Measurements from ENCODE around the gene AK9.

- TF ChIP-seq CTCF (IDR thresholded peaks at IDR 0.05) (no peak), POLR2AphosphoS5 (IDR thresholded peaks at IDR 0.05; ENCODE audit: low read depth, low read length) (no peak), REST (IDR thresholded peaks at IDR 0.05; ENCODE audit: insufficient read depth in 1 of 2, low read depth in 2 of 2, low read length in 1 of 2) (no peak), TCF7L2 (IDR thresholded peaks at IDR 0.05; ENCODE audit: low read depth, low read length) (no peak), SIN3A (IDR thresholded peaks at IDR 0.05; ENCODE audit: borderline replicate concordance, insufficient read depth, low read depth, low read length) (no peak)
Observed at GRCh38 chr6:109491207-109491938, 199.6 kb downstream of the AK9 start.
